Lower leg skin (tissue), 3 donors: ENCODE data around the gene TBC1D23.

ENCODE experiments used
- POLR2A ChIP-seq, 2 donors: fragments of 450-650 bp; IDR thresholded peaks; one replicate each; pipeline ENCODE4 v1.6.1; 2016 to 2017; ENCODE audit warnings: antibody characterized with exemption in 2 of 2, mild to moderate bottlenecking in 1 of 2, moderate library complexity in 1 of 2
- TF ChIP-seq, protein P1 (sequence below), 3 donors: fragments of 450-650 bp; IDR thresholded peaks; one replicate each; pipeline ENCODE4 v1.5.1; 2016; ENCODE audit warnings: antibody characterized with exemption in 3 of 3, mild to moderate bottlenecking in 3 of 3, moderate library complexity in 2 of 3

- TF ChIP-seq, protein P1, sequence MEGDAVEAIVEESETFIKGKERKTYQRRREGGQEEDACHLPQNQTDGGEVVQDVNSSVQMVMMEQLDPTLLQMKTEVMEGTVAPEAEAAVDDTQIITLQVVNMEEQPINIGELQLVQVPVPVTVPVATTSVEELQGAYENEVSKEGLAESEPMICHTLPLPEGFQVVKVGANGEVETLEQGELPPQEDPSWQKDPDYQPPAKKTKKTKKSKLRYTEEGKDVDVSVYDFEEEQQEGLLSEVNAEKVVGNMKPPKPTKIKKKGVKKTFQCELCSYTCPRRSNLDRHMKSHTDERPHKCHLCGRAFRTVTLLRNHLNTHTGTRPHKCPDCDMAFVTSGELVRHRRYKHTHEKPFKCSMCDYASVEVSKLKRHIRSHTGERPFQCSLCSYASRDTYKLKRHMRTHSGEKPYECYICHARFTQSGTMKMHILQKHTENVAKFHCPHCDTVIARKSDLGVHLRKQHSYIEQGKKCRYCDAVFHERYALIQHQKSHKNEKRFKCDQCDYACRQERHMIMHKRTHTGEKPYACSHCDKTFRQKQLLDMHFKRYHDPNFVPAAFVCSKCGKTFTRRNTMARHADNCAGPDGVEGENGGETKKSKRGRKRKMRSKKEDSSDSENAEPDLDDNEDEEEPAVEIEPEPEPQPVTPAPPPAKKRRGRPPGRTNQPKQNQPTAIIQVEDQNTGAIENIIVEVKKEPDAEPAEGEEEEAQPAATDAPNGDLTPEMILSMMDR (IDR thresholded peaks at IDR 0.05): no peak
- TF ChIP-seq POLR2A (IDR thresholded peaks at IDR 0.05): no peak
Observed at GRCh38 chr3:100264242-100264641, 3.5 kb downstream of the TBC1D23 start.
